GM12878 (cell line): ENCODE measurements around the gene PRIM1. TPM values are rescaled to one million over a fixed set of nuclear protein-coding genes. Genes with fewer than 3 reads are reported as not detected.

ENCODE experiments used
- ATAC-seq: fragments of 200-7000 bp; cut with Tn5 transposase; 3 replicates; pipeline ENCODE4 v1.9.1; 2020; ENCODE audit warnings: mild to moderate bottlenecking, moderate library complexity
- BruUV-seq: library from RNA; stranded (reverse); fragments of 400-500 nt; replicated peaks from 2 replicates; lab custom pipeline; 2021; lab: Mats Ljungman, UMichigan
- CTCF ChIA-PET: fragments of 300-600 bp; sonication (Branson Sonifier 250); formaldehyde crosslinking; extraction: SDS; loops from one replicate; lab custom pipeline; 2021; ENCODE audit warnings: inconsistent platforms; lab: Yijun Ruan, JAX
- POLR2A ChIA-PET: fragments of 350-600 bp; formaldehyde crosslinking; extraction: SDS; loops from one replicate; lab custom pipeline; 2021; ENCODE audit warnings: inconsistent platforms; lab: Charles Lee
- RAD21 ChIA-PET: fragments of 300-600 bp; sonication (Branson Sonifier 250); formaldehyde crosslinking; loops from one replicate; lab custom pipeline; 2023; ENCODE audit warnings: antibody characterized with exemption; ENCODE audit not compliant: unreplicated experiment; lab: Charles Lee
- SMC1A ChIA-PET: fragments of 300-600 bp; sonication (Branson Sonifier 250); formaldehyde crosslinking; loops from one replicate; lab custom pipeline; 2023; ENCODE audit not compliant: unreplicated experiment, uncharacterized antibody; lab: Charles Lee
- DNase-seq: peaks from one replicate; pipeline ENCODE4 v3.0.0-alpha.2; 2011; ENCODE audit warnings: low read depth, low spot score
- FAIRE-seq: peaks from 3 replicates; lab custom pipeline; 2011; peaks lifted over from hg19 to GRCh38; lab: Jason Lieb, UNC
- H2AFZ ChIP-seq: 2 replicates; pipeline ENCODE4 v1.6.0; 2011; ENCODE audit warnings: low read depth, low read length, control low read depth; ENCODE audit not compliant: control insufficient read depth
- H3K27ac ChIP-seq: 2 replicates; pipeline ENCODE4 v1.5.1; 2011; ENCODE audit warnings: control low read depth; ENCODE audit not compliant: control insufficient read depth, insufficient read depth
- H3K27me3 ChIP-seq, 2 experiments: replicated peaks in 1 of 2; 2 replicates each; pipeline versions ENCODE4 v1.6.0 to v1.6.1; 2011; ENCODE audit warnings: low read length in 1 of 2; ENCODE audit not compliant: control insufficient read depth in 2 of 2, insufficient read depth in 2 of 2
- H3K36me3 ChIP-seq, 2 experiments: 2 replicates each; pipeline ENCODE4 v1.5.1; 2011; ENCODE audit warnings: low read length in 1 of 2; ENCODE audit not compliant: control insufficient read depth in 2 of 2, insufficient read depth in 2 of 2
- H3K4me1 ChIP-seq: 2 replicates; pipeline ENCODE4 v1.6.1; 2011; ENCODE audit warnings: mild to moderate bottlenecking, low read length, moderate library complexity, mixed read lengths; ENCODE audit not compliant: control insufficient read depth, insufficient read depth
- H3K4me2 ChIP-seq: 2 replicates; pipeline ENCODE4 v1.6.0; 2011; ENCODE audit warnings: control low read depth; ENCODE audit not compliant: control insufficient read depth, insufficient read depth
- H3K4me3 ChIP-seq: fragments of 200-600 bp; sonication (generic); 2 replicates; pipeline ENCODE4 v1.5.1; 2016
- H3K79me2 ChIP-seq: 2 replicates; pipeline ENCODE4 v1.6.0; 2011; ENCODE audit warnings: low read length; ENCODE audit not compliant: control insufficient read depth, insufficient read depth
- H3K9ac ChIP-seq: 2 replicates; pipeline ENCODE4 v1.8.0; 2011; ENCODE audit warnings: low read length, control low read depth, mixed read lengths; ENCODE audit not compliant: control insufficient read depth, insufficient read depth
- H3K9me3 ChIP-seq: replicated peaks from 3 replicates; pipeline ENCODE4 v1.5.1; 2011; ENCODE audit warnings: mild to moderate bottlenecking, low read length; ENCODE audit not compliant: control insufficient read depth, insufficient read depth
- H4K20me1 ChIP-seq: 2 replicates; pipeline ENCODE4 v1.6.0; 2011; ENCODE audit not compliant: control insufficient read depth, insufficient read depth
- ASH2L ChIP-seq: fragments of 300-600, 200-600 bp; sonication (generic); IDR thresholded peaks from 2 replicates; pipeline ENCODE4 v1.6.1; 2017; ENCODE audit warnings: low read depth, mild to moderate bottlenecking, borderline replicate concordance
- BCL11A ChIP-seq: IDR thresholded peaks from 2 replicates; pipeline ENCODE4 v1.6.1; 2011; ENCODE audit warnings: low read depth, low read length
- CBFB ChIP-seq: IDR thresholded peaks from 2 replicates; pipeline ENCODE4 v1.6.1; 2016; ENCODE audit warnings: antibody characterized with exemption, low read depth
- EED ChIP-seq: sonication (generic); IDR thresholded peaks from 2 replicates; pipeline ENCODE4 v1.6.1; 2016; ENCODE audit warnings: antibody characterized with exemption, low read depth
- IRF4 ChIP-seq: IDR thresholded peaks from 2 replicates; pipeline ENCODE4 v1.6.1; 2011; ENCODE audit warnings: low read depth, low read length
- PAX5 ChIP-seq: IDR thresholded peaks from 2 replicates; pipeline ENCODE4 v1.6.1; 2011; ENCODE audit warnings: low read depth, low read length, borderline replicate concordance
- SMC3 ChIP-seq: IDR thresholded peaks from 2 replicates; pipeline ENCODE4 v1.6.1; 2011; ENCODE audit warnings: low read length, improper control_type of control experiment, borderline replicate concordance
- SPI1 ChIP-seq: IDR thresholded peaks from 2 replicates; pipeline ENCODE4 v1.6.1; 2011; ENCODE audit warnings: low read depth, mild to moderate bottlenecking, low read length, moderate library complexity, borderline replicate concordance; ENCODE audit not compliant: insufficient read depth
- TARDBP ChIP-seq: IDR thresholded peaks from 2 replicates; pipeline ENCODE4 v1.6.1; 2016; ENCODE audit warnings: borderline replicate concordance
- TBL1XR1 ChIP-seq: IDR thresholded peaks from 2 replicates; pipeline ENCODE4 v1.6.1; 2012; ENCODE audit warnings: low read depth, low read length, improper control_type of control experiment
- WRNIP1 ChIP-seq: IDR thresholded peaks from 2 replicates; pipeline ENCODE4 v1.6.1; 2011; ENCODE audit warnings: low read depth, low read length, improper control_type of control experiment, borderline replicate concordance
- YY1 ChIP-seq: IDR thresholded peaks from 2 replicates; pipeline ENCODE4 v1.6.1; 2011; ENCODE audit warnings: low read depth, mild to moderate bottlenecking, low read length
- WGBS: methylation state at CpG from one replicate; pipeline ENCODE4 v1.1.6; 2016; ENCODE audit warnings: low lambda C conversion rate; ENCODE audit not compliant: insufficient replicate concordance, insufficient coverage; ENCODE audit errors: missing lambda C conversion rate; 5-methylcytosine and 5-hydroxymethylcytosine counted together
- in situ Hi-C: fragments of 300-500 bp; cut with MboI; formaldehyde crosslinking; loops from 9 replicates; pipeline ENCODE4 v1.14.3; 2018; ENCODE audit warnings: mixed read lengths
- intact Hi-C: fragments of 100-400 bp; cut with micrococcal nuclease; formaldehyde crosslinking; loops from one replicate; pipeline ENCODE4 v1.14.2; 2022; ENCODE audit not compliant: unreplicated experiment
- polyA plus RNA-seq, 11 experiments: library from polyadenylated mRNA; depleted of rRNA in 4 of 11; unstranded in 6 of 11; stranded (reverse) in 5 of 11; fragments of >200 nt; fragmentation: Nextera tagmentation in 4 of 11; fragmentation: Illumina TruSeq in 1 of 11; extraction: Ambion mirVana in 4 of 11; extraction: Trizol in 1 of 11; gene quantifications; 1 replicate in 1 of 11; 2 replicates in 10 of 11; pipeline versions ENCODE4 v1.2.1 to v1.2.3, GENCODE V29; 2011 to 2016; ENCODE audit warnings: inconsistent platforms in 2 of 11, missing spikeins in 2 of 11, low read depth in 1 of 11
- total RNA-seq, 4 experiments: library from RNA; depleted of rRNA in 3 of 4; stranded (reverse); fragments of >200 nt in 3 of 4; fragmentation: Illumina TruSeq in 1 of 4; extraction: Trizol in 1 of 4; gene quantifications; 2 replicates each; pipeline versions ENCODE4 v1.2.1 to v1.2.3, GENCODE V29; 2013 to 2021
- TF ChIP-seq, protein P1 (sequence below): IDR thresholded peaks from 2 replicates; pipeline ENCODE4 v1.6.1; 2011; ENCODE audit warnings: borderline replicate concordance, low read depth, mild to moderate bottlenecking, moderate library complexity, mixed read lengths, low read length; ENCODE audit not compliant: insufficient read depth; ENCODE audit errors: extremely low read length

PRIM1 gene
- total and polyA plus RNA-seq, 10 of the 15 experiments (the other 5 are each of a cell fraction or from before 2014, with no cell fraction given), result 27.1 to 70.6 (median 55.7) TPM

DNA sequence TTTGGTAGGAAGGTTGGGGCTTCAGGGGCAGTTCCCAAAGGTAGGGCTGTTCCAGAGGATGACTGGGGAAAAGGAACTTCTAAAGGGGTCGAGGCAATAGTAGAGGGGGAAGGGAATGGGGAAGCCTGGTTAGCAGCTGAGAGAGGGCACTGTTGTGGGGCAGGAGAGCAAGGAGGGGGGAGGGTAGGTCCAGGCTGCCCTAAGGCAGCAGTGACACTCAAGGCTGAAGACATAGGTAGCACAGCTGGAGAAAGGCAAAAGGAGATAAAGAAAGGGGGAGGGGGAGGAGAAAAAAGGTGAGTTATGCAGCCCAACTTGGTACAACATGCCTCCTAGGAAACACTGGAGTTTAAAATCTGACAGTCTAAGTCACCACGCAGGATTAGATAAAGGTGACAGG, 30.9 kb downstream of the PRIM1 start:
- ATAC-seq, result no peak
- Histone ChIP-seq H3K4me2 (peak overlapping the region; percentile 91), H3K79me2 (peaks cover 84% of the 10 kb centered on the region), H3K27ac (peak overlapping the region; percentile 46; the same call in 1 of the 2 replicates), H3K9me3 (no peaks in the 10 kb centered on the region), H3K4me3 (peak overlapping the region; percentile 97), H2AFZ (no peak overlapping the region), H3K36me3 (peaks cover 12 to 29% of the 10 kb centered on the region in 2 experiments), H3K27me3 (no peaks in the 10 kb centered on the region), H3K9ac (peak overlapping the region; percentile 57), H4K20me1 (peaks cover 29% of the 10 kb centered on the region), H3K4me1 (peaks cover 44% of the 10 kb centered on the region)
- SMC1A ChIA-PET, result interaction anchor here (0.7 to 1.3 kb wide), 4 partner anchors 10 to 85 kb away, joined by 3 to 4 read pairs (median 4); no protein-coding TSS in a partner anchor
- no peak for TF ChIP-seq SPI1
- TF ChIP-seq WRNIP1, result no peak
- TF ChIP-seq CBFB, result no peak
- TF ChIP-seq, protein P1, sequence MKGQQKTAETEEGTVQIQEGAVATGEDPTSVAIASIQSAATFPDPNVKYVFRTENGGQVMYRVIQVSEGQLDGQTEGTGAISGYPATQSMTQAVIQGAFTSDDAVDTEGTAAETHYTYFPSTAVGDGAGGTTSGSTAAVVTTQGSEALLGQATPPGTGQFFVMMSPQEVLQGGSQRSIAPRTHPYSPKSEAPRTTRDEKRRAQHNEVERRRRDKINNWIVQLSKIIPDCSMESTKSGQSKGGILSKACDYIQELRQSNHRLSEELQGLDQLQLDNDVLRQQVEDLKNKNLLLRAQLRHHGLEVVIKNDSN, result no peak
- TF ChIP-seq PAX5, result no peak
- no peak for TF ChIP-seq SMC3
- TF ChIP-seq IRF4, result no peak
- no peak for TF ChIP-seq EED
- no peak for TF ChIP-seq YY1
- no peak for TF ChIP-seq TBL1XR1
- no peak for TF ChIP-seq ASH2L
- TF ChIP-seq BCL11A, result no peak
- TF ChIP-seq TARDBP, result no peak
- DNase-seq, result no peak
- CTCF ChIA-PET, result interaction anchor here (1.1 kb wide), 1 partner anchor 93 kb away, joined by 3 read pairs; no protein-coding TSS in a partner anchor
- RAD21 ChIA-PET, result interaction anchor here (2.1 kb wide), 1 partner anchor 85 kb away, joined by 8 read pairs; no protein-coding TSS in a partner anchor
- in situ Hi-C loops (no loop called here), intact Hi-C loops (loop anchor here (2.0 kb wide), 1 partner anchor 78 kb away; no protein-coding TSS in a partner anchor)
- WGBS, result 47% methylated on average over 2 of the region's 2 CpGs
- no peak for FAIRE-seq
- POLR2A ChIA-PET, result interaction anchor here (1.7 to 3.7 kb wide), 2 partner anchors 32 to 84 kb away, joined by 4 to 21 read pairs; partner anchors contain the start of gene PTGES3
- no TSS peak for BruUV-seq
